HG02970 (cell line): ENCODE results near the gene TRMT10C.

Source experiments
- ATAC-seq: cut with Tn5 transposase; IDR thresholded peaks from one replicate; pipeline ENCODE4 v1.9.1; 2021; ENCODE audit warnings: mild to moderate bottlenecking, moderate library complexity, moderate number of reproducible peaks; ENCODE audit not compliant: unreplicated experiment, low FRiP score

Gene TRMT10C

DNA sequence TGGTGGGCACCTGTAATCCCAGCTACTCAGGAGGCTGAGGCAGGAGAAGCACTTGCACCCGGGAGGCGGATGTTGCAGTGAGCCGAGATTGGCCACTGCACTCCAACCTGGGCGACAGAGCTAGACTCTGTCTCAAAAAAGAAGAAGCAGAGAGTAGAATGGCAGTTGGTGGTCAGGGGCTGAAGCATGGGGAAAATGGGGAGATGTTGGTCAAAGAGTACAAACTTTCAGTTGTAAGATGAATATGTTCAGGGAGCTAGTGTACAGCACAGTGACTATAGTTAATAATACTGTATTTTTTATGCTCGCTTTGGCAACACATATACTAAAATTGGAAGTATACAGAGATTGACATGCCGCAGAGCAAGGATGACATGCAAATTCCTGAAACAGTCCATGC, 53.9 kb downstream of the TRMT10C start:
- ATAC-seq = no peak
